Mucosa of rectum (tissue), 2 donors: ENCODE measurements around the gene HDGFL2.
A peak's percentile ranks its signal among the peaks of the same experiment; 100 is the strongest.

ENCODE experiments used
- H3K27ac ChIP-seq, 2 donors: one replicate each; pipeline ENCODE4 v1.7.0; 2013; ENCODE audit warnings: inconsistent platforms in 2 of 2, low read depth in 2 of 2, low read length in 2 of 2
- H3K27me3 ChIP-seq, 2 donors: one replicate each; pipeline ENCODE4 v1.7.0; 2013; ENCODE audit warnings: low read length in 2 of 2; ENCODE audit not compliant: control insufficient read depth in 2 of 2, insufficient read depth in 2 of 2
- H3K36me3 ChIP-seq, 2 donors: one replicate each; pipeline ENCODE4 v1.7.0; 2013; ENCODE audit warnings: low read length in 2 of 2; ENCODE audit not compliant: control insufficient read depth in 2 of 2, insufficient read depth in 2 of 2
- H3K4me1 ChIP-seq, 2 donors: one replicate each; pipeline ENCODE4 v1.7.0; 2013; ENCODE audit warnings: low read length in 2 of 2, mild to moderate bottlenecking in 1 of 2; ENCODE audit not compliant: control insufficient read depth in 2 of 2, insufficient read depth in 2 of 2
- H3K4me3 ChIP-seq, 2 donors: one replicate each; pipeline ENCODE4 v1.7.0; 2013; ENCODE audit warnings: low read length in 2 of 2
- H3K9ac ChIP-seq, 2 donors: one replicate each; pipeline ENCODE4 v1.7.0; 2013; ENCODE audit warnings: low read length in 2 of 2, low read depth in 1 of 2, mild to moderate bottlenecking in 1 of 2
- H3K9me3 ChIP-seq, 2 donors: one replicate each; pipeline ENCODE4 v1.7.0; 2013; ENCODE audit warnings: low read length in 2 of 2; ENCODE audit not compliant: control insufficient read depth in 2 of 2
- donor health status: healthy.
- donor health status: Normal muscosa, but diverticular disease.

HDGFL2 gene

DNA sequence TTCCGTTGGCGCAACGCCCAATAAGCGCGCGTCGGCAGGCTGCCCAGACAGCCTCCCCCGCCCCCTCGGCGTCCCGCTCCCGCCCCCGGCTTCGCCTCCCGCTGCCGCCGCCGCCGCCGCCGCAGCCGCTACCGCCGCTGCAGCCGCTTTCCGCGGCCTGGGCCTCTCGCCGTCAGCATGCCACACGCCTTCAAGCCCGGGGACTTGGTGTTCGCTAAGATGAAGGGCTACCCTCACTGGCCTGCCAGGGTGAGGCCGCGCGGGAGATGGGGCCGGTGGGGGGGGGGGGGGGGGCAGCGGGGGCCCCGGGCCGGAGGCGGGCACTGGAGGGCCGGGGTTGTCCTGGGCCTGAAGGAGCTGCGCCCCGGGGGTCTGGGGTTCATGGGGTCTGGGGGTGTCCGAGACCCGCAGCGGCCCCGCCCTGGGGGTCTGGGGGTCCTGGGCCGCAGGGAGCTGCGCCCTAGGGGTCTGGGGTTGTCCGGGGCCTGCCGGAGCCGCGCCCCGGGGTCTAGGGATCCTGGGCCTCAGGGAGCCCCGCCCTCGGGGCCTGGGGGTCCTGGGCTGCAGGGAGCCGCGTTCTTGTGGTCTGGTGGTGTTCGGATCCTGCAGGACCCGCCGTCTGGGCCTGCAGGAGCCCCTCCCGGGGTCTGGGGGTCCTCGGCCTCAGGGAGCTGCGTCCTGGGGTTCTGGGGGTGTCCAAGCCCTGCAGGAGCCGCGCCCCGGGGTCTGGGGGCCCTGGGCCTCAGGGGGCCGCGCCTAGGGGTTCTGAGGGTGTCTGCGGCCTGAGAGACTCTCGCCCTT, at the start of gene HDGFL2:
Gene HDGFL2 (plus strand): TSS at position 124 of the 801 bp plus-strand sequence. CDS start 54 bp downstream, at position 178.
- peak within 1 kb of the TSS; percentile 65 to 91 for H3K4me3 ChIP-seq
- H3K9ac ChIP-seq: peak within 1 kb of the TSS; percentile 76 to 81
- peak within 1 kb of the TSS; percentile 88 to 93 for H3K27ac ChIP-seq
- no peaks in the 10 kb centered on the region for H3K27me3 ChIP-seq
- H3K36me3 ChIP-seq: peaks cover 6 to 13% of the 10 kb centered on the region in 2 donors
- H3K9me3 ChIP-seq: no peaks in the 10 kb centered on the region
- H3K4me1 ChIP-seq: peaks cover 4 to 13% of the 10 kb centered on the region in 2 donors

DNA sequence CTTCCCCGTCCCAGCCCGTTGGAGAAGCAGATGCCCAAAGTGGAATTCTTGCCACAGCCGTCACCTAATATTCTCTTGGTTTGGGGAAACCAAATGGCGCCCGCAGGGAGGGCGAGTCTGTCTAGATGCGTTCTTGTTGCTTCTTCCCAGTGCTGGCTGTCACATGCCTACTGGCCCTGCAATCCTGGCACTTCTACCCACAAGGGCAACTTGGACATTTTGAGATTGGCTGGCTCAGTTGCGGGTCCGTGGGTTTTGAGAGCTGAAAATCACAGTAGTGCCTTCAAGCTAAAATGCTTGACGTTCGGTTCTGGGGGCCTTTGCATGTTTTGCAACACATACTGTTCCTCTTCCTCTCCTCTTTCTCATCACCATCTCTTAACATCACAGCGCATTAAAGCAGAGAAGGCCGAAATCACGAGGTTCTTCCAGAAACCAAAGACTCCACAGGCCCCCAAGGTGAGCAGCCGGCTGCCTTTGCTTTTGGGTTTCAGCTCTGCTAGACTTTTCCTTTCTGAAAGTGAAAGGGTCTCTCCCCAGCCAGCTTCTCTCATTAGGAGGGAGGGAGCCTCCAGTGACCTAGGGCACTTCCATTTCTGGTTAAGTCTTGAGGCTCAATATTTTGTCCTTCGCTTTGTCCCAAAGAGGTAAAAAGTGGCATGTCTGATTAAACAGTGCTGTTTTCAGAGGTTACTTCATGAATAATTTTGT, 48.5 kb upstream of the HDGFL2 start:
- no peak overlapping the region for H3K9ac ChIP-seq
- no peak overlapping the region for H3K4me3 ChIP-seq
- H3K27ac ChIP-seq: no peak overlapping the region
- H3K4me1 ChIP-seq: no peaks in the 10 kb centered on the region
- H3K27me3 ChIP-seq: no peaks in the 10 kb centered on the region
- no peaks in the 10 kb centered on the region for H3K9me3 ChIP-seq
- H3K36me3 ChIP-seq: peaks cover 0 to 8% of the 10 kb centered on the region in 2 donors

DNA sequence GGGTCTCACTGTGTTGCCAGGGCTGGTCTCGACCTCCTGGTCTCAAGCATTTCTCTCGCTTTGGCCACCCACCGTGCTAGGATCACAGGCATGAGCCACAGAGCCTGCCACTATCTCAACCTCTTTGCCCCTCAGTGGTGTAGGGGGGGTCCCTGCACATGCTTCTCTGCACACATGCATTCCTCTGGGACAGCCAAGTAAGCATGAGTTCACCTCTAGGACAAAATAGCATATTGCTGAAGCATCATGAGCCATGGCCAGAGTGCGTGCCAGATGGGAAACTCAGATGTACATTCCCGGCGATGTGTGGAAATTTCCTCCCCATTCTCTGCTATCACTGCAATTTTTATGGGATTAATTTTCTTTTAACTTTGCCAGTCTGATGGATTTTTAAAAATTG, 46.6 kb upstream of the HDGFL2 start:
- no peak overlapping the region for H3K27ac ChIP-seq
- H3K9ac ChIP-seq: no peak overlapping the region
- H3K36me3 ChIP-seq: peaks cover 1 to 16% of the 10 kb centered on the region in 2 donors
- H3K4me1 ChIP-seq: no peaks in the 10 kb centered on the region
- H3K27me3 ChIP-seq: no peaks in the 10 kb centered on the region
- H3K4me3 ChIP-seq: no peak overlapping the region
- H3K9me3 ChIP-seq: no peaks in the 10 kb centered on the region

DNA sequence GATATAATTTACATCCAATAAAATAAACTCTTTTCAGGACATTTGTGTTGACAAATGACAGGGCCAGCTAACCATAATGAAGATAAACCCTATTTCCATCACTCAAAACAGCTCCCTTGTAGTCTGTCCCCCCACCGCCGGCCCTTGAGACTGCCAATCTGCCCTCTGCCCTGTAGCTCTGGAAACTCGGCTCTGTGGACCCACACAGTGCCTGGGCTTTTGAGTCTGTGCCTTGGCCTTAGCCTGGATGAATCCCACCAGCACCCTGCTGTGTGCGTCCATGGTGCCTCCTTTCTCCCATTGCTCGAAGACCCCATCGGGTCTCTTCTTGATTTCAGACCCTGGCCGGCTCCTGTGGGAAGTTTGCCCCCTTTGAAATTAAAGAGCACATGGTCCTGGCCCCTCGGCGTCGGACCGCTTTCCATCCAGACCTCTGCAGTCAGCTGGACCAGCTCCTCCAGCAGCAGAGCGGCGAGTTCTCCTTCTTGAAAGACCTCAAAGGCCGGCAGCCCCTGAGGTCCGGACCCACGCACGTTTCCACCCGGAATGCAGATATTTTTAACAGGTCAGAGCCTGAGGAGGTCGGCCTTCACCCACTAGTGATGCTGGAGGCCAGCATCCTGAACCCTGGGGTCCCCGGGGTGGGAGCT, 43.6 kb upstream of the HDGFL2 start:
- Histone ChIP-seq H3K4me1 (no peaks in the 10 kb centered on the region), H3K4me3 (no peak overlapping the region), H3K9me3 (no peaks in the 10 kb centered on the region), H3K27me3 (no peaks in the 10 kb centered on the region), H3K27ac (no peak overlapping the region), H3K9ac (no peak overlapping the region), H3K36me3 (peaks cover 9 to 20% of the 10 kb centered on the region in 2 donors)

DNA sequence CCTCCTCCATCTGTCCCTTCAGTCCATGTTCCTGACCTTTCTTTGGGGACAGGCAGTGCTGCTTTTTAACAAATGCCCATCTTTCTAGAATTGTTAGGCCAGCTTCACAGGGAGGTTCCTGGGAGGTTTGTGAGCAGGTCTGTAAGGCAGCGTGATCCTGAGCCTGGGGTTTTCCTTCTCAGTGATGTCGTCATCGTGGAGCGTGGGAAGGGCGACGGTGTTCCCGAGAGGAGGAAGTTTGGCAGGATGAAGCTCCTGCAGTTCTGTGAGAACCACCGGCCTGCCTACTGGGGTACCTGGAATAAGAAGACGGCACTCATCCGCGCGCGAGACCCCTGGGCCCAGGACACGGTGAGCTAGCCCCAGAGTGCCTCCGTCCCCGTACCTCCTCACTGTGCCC, 42.8 kb upstream of the HDGFL2 start:
- Histone ChIP-seq H3K36me3 (peaks cover 9 to 18% of the 10 kb centered on the region in 2 donors), H3K27me3 (no peaks in the 10 kb centered on the region), H3K9ac (no peak overlapping the region), H3K4me3 (no peak overlapping the region), H3K4me1 (no peaks in the 10 kb centered on the region), H3K9me3 (no peaks in the 10 kb centered on the region), H3K27ac (no peak overlapping the region)

DNA sequence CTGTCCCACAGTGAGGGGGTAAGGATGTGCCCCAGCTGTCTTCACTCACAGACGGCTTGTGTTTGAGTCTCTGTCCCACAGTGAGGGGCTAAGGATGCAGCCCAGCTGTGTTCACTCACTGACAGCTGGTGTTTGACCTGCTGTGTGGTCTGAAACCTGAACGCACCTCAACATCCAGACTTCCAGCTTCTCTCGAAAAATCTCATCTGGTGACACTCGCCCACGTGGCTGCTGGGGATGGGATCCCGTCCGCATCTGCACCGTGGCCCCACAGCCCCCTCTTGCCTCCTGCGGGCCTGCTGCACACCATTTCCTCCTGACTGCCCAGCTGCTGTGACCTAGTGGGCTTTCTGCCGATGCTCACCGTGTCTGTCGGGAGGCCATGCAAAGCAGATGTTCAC, 42.3 kb upstream of the HDGFL2 start:
- Histone ChIP-seq H3K27me3 (no peaks in the 10 kb centered on the region), H3K27ac (no peak overlapping the region), H3K4me1 (no peaks in the 10 kb centered on the region), H3K36me3 (peaks cover 9 to 18% of the 10 kb centered on the region in 2 donors), H3K9me3 (no peaks in the 10 kb centered on the region), H3K9ac (no peak overlapping the region), H3K4me3 (no peak overlapping the region)

DNA sequence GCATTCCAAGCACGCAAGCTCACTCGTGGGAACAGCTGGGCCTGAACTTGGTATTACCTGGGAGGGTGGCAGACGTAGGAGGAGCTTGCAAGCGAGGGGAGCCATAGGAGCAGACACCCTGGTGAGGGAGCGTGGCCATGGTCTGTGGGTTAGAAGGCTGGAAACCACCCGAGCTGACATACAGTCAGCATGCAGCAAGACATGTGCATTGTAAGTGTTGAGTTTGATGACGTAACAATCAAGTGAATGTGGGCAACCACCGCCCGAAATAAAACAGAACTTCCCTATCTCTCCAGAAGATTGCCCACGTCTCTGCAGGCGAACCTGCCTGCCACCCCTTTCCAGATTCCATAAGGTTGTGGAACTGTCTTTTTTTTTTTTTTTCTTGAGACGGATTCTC, 41.3 kb upstream of the HDGFL2 start:
- Histone ChIP-seq H3K9ac (no peak overlapping the region), H3K4me3 (no peak overlapping the region), H3K36me3 (peaks cover 9 to 15% of the 10 kb centered on the region in 2 donors), H3K27ac (no peak overlapping the region), H3K9me3 (no peaks in the 10 kb centered on the region), H3K4me1 (no peaks in the 10 kb centered on the region), H3K27me3 (no peaks in the 10 kb centered on the region)

DNA sequence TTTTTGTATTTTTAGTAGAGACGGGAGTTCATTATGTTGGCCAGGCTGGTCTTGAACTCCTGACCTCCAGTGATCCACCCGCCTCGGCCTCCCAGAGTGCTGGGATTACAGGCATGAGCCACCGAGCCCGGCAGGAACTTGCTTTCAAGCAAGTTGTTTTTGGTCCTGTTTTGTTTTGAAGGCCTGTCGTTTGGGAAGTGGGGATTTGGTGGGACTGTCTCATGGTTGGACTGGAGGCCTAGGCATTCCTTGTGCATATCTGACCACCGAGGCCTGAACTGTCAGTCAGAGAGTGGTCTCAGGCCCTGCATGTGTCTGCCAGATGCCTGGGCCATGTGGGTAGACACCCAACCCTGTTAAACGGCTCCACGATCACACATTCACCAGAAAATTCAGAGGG, 40.8 kb upstream of the HDGFL2 start:
- Histone ChIP-seq H3K4me1 (no peaks in the 10 kb centered on the region), H3K27me3 (no peaks in the 10 kb centered on the region), H3K27ac (peak overlapping the region in 1 of 2 donors; percentile 23), H3K4me3 (no peak overlapping the region), H3K36me3 (peaks cover 9 to 17% of the 10 kb centered on the region in 2 donors), H3K9ac (no peak overlapping the region), H3K9me3 (no peaks in the 10 kb centered on the region)

DNA sequence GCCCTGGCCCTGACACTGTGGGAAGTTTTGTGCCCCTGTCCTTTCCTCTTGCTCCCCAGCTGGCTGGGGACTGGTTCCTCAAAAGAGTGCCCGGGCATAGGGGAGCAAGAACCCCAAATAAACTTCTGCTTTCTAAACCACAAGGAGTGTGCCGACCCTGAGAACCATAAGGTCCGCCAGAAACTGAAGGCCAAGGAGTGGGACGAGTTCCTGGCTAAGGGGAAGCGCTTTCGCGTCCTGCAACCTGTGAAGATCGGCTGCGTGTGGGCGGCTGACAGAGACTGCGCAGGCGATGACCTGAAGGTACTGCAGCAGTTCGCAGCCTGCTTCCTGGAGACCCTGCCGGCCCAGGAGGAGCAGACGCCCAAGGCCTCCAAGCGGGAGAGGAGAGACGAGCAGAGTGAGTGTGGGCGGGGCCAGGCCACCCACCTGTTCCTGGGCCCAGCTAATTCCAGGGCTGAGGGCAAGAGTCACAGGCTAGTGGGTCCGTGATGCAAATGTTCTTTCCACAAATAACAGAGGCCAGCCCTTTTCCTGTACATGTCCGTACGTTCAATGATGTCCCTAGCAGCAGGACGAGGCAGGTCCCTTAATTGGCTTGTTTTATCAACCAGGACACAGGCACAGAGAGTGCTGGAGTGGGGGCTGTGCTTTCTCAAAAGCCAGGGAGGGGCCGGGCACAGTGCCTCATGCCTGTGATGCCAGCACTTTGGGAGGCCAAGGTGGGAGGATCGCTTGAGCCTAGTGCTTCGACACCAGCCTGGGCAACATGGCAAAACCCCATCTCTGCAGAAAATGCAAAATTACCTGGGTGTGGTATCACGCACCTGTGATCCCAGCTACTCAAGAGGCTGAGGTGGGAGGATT, 40.1 kb upstream of the HDGFL2 start:
- H3K36me3 ChIP-seq: peaks cover 9 to 17% of the 10 kb centered on the region in 2 donors

More for the DNA sequence above, 40.1 kb upstream of the HDGFL2 start:
- Histone ChIP-seq H3K9me3 (no peaks in the 10 kb centered on the region), H3K27ac (peak overlapping the region in 1 of 2 donors; percentile 32), H3K27me3 (no peaks in the 10 kb centered on the region), H3K4me3 (no peak overlapping the region), H3K4me1 (no peaks in the 10 kb centered on the region), H3K9ac (no peak overlapping the region)
